GM19324 (cell line): Measurements from ENCODE around the gene NR1I2.

ENCODE experiments used
- ATAC-seq: cut with Tn5 transposase; IDR thresholded peaks from one replicate; pipeline ENCODE4 v1.9.1; 2021; ENCODE audit warnings: mild to moderate bottlenecking, moderate library complexity; ENCODE audit not compliant: unreplicated experiment, low FRiP score

NR1I2 gene

GRCh38 chr3:119817583-119818363, 35.9 kb downstream of the NR1I2 start:
- no peak for ATAC-seq

GRCh38 chr3:119818937-119819336, 37.0 kb downstream of the NR1I2 start:
- no peak for ATAC-seq

- ATAC-seq: no peak
Observed at GRCh38 chr3:119819806-119820205, 37.9 kb downstream of the NR1I2 start.

- no peak for ATAC-seq
Observed at GRCh38 chr3:119825820-119826219, 43.9 kb downstream of the NR1I2 start.

GRCh38 chr3:119826711-119827608, 45.1 kb downstream of the NR1I2 start:
- ATAC-seq: no peak

- no peak for ATAC-seq
Observed at GRCh38 chr3:119829420-119829819, 47.5 kb downstream of the NR1I2 start.

GRCh38 chr3:119831022-119831421, 49.1 kb downstream of the NR1I2 start:
- ATAC-seq: no peak

GRCh38 chr3:119831941-119832371, 50.1 kb downstream of the NR1I2 start:
- no peak for ATAC-seq

- ATAC-seq: no peak
Observed at GRCh38 chr3:119834754-119835370, 53.0 kb downstream of the NR1I2 start.

- ATAC-seq: no peak
Observed at GRCh38 chr3:119835556-119835955, 53.7 kb downstream of the NR1I2 start.

- ATAC-seq: no peak
Observed at GRCh38 chr3:119841808-119842471, 60.0 kb downstream of the NR1I2 start.

- ATAC-seq: no peak
Observed at GRCh38 chr3:119849126-119849525, 67.2 kb downstream of the NR1I2 start.

GRCh38 chr3:119856695-119857094, 74.8 kb downstream of the NR1I2 start:
- ATAC-seq: no peak

- ATAC-seq: no peak
Observed at GRCh38 chr3:119858957-119859356, 77.1 kb downstream of the NR1I2 start.

- no peak for ATAC-seq
Observed at GRCh38 chr3:119859728-119860127, 77.8 kb downstream of the NR1I2 start.

- ATAC-seq: no peak
Observed at GRCh38 chr3:119861681-119862080, 79.8 kb downstream of the NR1I2 start.

GRCh38 chr3:119862616-119863015, 80.7 kb downstream of the NR1I2 start:
- no peak for ATAC-seq

GRCh38 chr3:119864476-119864875, 82.6 kb downstream of the NR1I2 start:
- ATAC-seq: no peak
